ENCODE data around the gene CDK11B.
"Not testable (repeated sequence)": the region's sequence is repeated elsewhere in the genome, so short reads cannot be mapped to it uniquely, and the experiment has no call there.

CDK11B gene

GRCh38 chr1:1680912-1681273 lies 22.1 kb upstream of the CDK11B start:
- DNase-seq, result no peak

DNA sequence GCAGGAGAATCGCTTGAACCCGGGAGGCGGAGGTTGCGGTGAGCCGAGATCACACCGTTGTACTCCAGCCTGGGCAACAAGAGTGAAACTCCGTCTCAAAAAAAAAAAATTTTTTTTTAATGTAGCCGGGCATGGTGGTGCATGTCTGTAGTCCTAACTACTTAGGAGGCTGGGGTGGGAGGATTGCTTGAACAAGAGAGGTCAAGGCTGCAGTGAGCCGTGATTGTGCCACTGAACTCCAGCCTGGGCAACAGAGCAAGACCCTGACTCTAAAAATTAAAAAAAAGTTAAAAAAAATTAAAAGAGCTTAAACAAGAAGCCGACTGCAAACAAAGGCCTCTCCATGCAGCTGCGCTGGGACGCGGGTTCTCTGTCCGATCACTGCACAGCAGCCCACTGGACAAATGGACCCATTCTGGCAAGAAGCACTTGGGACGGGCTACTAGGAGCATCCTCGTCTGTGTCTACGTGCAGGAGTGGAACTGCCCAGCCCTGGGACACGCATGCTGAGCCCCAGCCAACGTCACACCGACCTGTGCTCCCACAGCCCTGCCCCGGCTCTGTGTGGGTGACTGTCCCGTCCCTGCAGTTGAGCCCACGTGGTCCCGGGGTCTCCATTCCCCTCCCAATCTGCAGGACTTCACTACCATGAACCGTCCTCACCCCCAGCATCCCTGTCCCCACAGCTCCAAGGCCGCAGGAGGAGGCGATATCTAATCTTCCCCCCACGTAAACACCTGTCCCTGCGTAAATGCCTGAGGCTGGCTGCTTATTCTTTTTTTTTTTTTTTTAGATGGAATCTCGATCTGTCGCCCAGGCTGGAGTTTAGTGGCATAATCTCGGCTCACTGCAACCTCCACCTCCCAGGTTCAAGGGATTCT lies 21.5 kb upstream of the CDK11B start:
- no peak for DNase-seq

- DNase-seq, result peak; percentile 44
These were observed 20.0 kb upstream of the CDK11B start for GRCh38 chr1:1678581-1679380.

GRCh38 chr1:1677718-1678580 lies 19.1 kb upstream of the CDK11B start:
- DNase-seq, result no peak

DNA sequence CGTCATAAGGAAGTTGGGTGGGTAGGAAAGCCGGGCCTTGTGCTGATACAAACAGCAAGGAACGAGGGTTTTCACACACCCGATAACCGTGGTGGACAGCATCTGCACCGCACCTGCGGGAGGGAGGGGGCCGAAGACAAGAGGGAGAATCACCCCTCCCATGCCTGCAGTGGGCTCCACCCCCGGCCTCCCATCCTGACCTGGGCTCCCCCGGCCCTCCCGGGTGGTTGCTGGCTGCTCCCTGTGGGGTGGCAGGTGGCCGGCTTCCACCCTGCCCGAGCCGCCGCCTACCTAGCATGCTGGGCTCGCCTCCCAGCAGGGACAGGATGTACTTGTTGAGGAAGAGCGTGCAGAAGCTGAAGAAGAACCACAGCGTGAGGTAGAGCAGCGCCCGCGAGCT lies 17.3 kb upstream of the CDK11B start:
- not testable (repeated sequence) for DNase-seq

- DNase-seq, result not testable (repeated sequence)
These were observed 16.4 kb upstream of the CDK11B start for GRCh38 chr1:1675218-1675617.

- DNase-seq, result not testable (repeated sequence)
These were observed 16.0 kb upstream of the CDK11B start for GRCh38 chr1:1674806-1675205.

DNA sequence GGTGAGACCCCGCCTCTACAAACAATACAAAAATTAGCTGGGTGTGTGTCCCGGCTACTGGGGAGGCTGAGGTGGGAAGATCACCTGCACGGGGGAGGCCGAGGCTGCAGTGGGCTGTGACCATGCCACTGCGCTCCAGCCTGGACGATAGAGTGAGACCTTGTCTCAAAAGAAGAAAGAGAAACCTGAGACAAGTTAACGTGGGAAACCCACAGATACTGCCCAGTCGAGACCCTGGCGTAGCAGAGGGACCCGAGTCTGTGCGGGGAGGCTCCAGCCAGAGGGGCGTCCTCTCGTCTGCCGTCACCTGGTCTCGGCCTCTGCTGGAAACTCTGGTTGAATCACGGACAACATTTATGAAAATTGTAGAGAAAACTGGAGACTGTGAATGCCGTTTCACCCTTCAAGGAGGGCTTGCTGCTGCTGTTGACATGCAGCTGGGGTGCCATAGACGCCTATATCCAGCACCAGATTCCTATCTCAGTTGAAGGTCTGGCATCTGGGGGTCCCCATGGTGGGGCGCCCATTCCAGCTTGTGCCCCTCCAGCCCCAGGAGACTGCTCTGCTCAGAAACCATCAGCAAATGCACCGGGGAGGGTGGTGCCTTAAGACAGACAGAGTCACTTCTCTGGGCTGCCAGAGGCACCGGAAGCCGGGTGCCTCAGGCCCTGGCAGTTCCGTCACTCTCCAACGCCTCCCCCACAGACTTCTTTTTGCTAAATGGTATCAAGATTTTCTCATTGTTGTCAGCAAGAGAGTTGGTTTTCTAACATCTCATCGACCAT lies 13.6 kb upstream of the CDK11B start:
- no peak for DNase-seq

- no peak for DNase-seq
These were observed 12.7 kb upstream of the CDK11B start for GRCh38 chr1:1671365-1672119.

DNA sequence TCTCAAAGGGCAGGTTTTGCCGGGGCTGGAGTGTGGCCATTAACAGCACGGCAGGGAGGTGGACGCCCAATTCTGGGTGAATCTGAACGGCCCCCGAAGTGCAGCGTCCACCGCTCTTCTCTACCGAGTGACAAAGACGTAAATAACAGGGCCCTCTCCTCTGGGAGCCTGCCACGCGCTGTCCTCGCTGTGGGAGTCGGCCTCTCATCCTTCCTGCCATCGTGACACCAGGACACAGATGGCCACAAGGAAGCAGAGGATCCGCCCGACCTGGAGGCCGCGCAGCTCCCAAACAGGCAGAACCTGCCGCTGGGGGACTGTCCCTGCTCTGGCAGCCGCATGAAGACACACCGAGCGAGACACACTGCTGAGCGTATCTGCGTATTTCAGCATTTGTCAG lies 12.1 kb upstream of the CDK11B start:
- no peak for DNase-seq

DNA sequence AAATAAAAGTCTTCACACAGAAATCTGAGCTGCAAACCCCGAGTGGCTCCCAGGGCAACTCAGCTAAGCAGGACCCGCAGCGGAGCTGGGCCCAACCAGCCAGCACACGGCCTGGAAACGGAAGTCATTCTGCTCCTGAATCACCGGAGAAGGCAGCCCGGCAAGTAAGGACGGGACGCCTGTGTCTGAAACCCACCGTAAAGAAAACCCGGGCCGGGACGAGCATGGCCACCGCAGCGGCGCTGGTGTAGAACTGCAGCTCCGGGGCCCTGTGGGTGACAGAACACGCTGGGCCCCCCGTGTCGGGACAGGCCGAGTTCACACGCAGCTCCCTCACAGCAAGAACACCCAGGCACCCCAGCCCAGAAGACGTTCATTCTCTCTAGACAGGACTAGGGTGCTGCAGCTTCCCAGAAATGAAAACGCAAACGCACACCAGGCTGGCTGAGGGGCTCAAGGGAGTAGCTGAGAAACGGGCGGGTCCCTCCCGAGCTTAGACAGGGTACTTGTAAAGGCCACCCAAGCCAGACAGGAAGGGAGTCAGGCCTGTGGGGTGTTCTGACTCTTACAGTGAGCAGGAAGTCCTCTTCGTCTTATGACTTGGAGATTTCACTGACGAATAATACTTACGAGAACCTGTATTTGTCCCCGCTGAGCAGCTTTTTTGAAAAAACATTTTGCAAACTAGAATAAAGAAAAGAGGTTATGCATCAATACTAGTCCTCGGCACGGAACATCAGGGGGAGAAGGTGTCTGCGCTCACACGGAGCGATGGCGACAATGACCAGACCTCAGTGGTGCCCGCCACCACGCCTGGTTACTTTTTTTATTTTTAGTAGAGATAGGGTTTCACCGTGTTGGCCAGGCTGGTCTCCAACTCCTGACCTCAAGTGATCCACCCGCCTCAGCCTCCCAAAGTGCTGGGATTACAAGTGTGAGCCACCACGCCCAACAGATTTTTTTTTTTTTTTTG lies 10.9 kb upstream of the CDK11B start:
- no peak for DNase-seq

GRCh38 chr1:1666526-1666925 lies 7.7 kb upstream of the CDK11B start:
- DNase-seq, result no peak

- DNase-seq, result peak; percentile 29
These were observed 7.0 kb upstream of the CDK11B start for GRCh38 chr1:1665815-1666251.

- DNase-seq, result no peak
These were observed 6.4 kb upstream of the CDK11B start for GRCh38 chr1:1664941-1665814.

DNA sequence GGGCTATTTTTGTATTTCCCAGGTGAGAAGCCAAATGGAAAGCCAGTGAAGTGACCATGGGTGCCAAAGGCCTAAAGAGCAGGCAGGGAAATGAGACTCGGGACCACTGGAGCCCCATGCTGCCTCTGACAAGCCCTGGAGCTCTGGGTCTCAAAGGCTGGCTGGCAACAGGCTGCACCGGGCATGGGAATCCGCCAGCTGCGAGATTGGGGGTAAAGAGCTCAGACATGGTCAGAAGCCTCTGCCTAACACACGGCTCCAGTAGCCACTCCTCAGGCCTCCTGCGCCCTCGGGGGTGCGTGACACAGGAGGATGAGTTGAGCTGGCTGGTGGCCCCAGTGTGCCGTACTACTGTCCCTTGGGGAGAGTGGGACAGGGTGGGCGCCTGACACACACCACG lies 5.5 kb upstream of the CDK11B start:
- DNase-seq, result not testable (repeated sequence)

DNA sequence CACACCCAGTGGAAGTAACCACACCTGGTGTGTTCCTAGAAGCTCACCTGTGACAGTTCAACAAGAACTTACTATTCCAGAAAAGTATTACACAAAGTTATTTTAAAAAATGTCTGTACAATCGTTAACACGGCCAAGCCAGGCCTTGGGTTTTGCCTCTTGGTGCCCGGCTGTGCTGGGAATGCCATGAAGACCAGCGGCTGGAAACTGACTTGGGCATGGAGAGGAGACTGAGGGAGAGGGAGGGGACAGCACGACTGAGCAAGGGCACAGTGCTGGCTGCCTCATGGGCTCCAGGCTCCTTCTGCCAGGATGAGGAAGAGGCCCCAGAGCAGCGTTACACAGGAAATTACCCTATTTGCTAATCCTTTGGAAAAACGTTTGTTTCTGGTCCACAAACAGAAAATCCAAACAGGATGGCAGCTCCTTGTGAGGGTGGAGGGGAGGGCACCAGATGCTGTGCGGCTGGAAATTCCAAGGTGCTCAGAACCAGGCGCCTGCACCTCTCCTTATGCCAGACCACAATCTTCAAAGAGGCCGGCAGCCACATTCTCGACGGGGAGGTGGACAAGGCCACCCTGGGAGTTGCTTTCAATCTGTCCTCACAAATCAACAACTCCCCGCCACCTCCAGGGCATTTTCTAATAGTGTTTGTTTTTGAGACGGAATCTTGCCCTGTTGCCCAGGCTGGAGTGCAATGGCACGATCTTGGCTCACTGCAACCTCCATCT lies 4.2 kb upstream of the CDK11B start:
- DNase-seq, result not testable (repeated sequence)

DNA sequence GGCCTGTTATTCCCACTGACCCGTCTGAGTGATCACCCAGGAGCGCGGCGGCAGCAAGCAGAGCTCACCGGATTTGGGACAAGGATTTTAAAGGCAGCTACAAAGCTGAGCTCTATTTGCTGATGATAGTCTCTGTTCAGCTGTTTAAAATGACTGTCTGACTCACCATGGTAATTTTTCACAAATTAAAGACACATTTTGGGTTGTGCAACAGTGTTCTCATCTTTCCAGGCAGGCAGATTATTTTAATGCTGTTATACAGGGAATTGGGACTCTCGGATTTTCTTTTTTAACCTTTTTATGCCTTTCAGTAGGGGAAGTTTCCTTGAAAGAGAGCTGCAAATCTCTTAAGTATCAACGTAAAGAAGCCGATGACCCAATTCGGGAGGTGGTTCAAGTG lies 3.6 kb upstream of the CDK11B start:
- not testable (repeated sequence) for DNase-seq

GRCh38 chr1:1648265-1648664 lies 10.5 kb downstream of the CDK11B start:
- DNase-seq, result not testable (repeated sequence)

All from hematopoietic multipotent progenitor cell treated with erythropoietin and hydrocortisone succinate and interleukin-3 and kit ligand, for 6 days (in vitro differentiated cells).